Measurements from ENCODE around the gene SMCO4. TPM values are rescaled to one million over a fixed set of nuclear protein-coding genes. Genes with fewer than 3 reads are reported as not detected.
"Not testable (repeated sequence)": the region's sequence is repeated elsewhere in the genome, so short reads cannot be mapped to it uniquely, and the experiment has no call there.

SMCO4 gene
- 9.6 TPM for total RNA-seq

GRCh38 chr11:93543292-93543977 is at the start of gene SMCO4:
TSS of gene SMCO4 (minus strand) at chr11:93543391. CDS start at chr11:93479189, 64,202 bp downstream.
- Histone ChIP-seq H3K4me1 (peaks cover 9% of the 10 kb centered on the region), H3K27me3 (no peaks in the 10 kb centered on the region), H3K27ac (peak within 1 kb of the TSS; percentile 81), H3K36me3 (no peaks in the 10 kb centered on the region), H3K4me3 (peak within 1 kb of the TSS; percentile 66 to 76), H3K9me3 (no peaks in the 10 kb centered on the region)
- TF ChIP-seq, protein P1, sequence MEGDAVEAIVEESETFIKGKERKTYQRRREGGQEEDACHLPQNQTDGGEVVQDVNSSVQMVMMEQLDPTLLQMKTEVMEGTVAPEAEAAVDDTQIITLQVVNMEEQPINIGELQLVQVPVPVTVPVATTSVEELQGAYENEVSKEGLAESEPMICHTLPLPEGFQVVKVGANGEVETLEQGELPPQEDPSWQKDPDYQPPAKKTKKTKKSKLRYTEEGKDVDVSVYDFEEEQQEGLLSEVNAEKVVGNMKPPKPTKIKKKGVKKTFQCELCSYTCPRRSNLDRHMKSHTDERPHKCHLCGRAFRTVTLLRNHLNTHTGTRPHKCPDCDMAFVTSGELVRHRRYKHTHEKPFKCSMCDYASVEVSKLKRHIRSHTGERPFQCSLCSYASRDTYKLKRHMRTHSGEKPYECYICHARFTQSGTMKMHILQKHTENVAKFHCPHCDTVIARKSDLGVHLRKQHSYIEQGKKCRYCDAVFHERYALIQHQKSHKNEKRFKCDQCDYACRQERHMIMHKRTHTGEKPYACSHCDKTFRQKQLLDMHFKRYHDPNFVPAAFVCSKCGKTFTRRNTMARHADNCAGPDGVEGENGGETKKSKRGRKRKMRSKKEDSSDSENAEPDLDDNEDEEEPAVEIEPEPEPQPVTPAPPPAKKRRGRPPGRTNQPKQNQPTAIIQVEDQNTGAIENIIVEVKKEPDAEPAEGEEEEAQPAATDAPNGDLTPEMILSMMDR (IDR thresholded peaks at IDR 0.05): peak; percentile 9 to 61 (median 51)
- TF ChIP-seq POLR2A (IDR thresholded peaks at IDR 0.05): no peak
- no peak for TF ChIP-seq POLR2AphosphoS5 (IDR thresholded peaks at IDR 0.05; ENCODE audit: insufficient read depth in 1 of 2, low read depth in 1 of 2)
- intact Hi-C loops (cut with DNase I): no loop called here
- no peak for DNase-seq (ENCODE audit: extremely low spot score in 2 of 2)

GRCh38 chr11:93591247-93591898 is 48.2 kb upstream of the SMCO4 start:
- intact Hi-C loops (cut with DNase I): loop anchor here (5.0 kb wide), 1 partner anchor 1886 kb away; no protein-coding TSS in a partner anchor
- DNase-seq (ENCODE audit: extremely low spot score in 2 of 2): no peak
- H3K27me3 ChIP-seq: no peaks in the 10 kb centered on the region
- no peaks in the 10 kb centered on the region for H3K4me1 ChIP-seq
- H3K4me3 ChIP-seq: no peak overlapping the region
- no peaks in the 10 kb centered on the region for H3K36me3 ChIP-seq
- no peaks in the 10 kb centered on the region for H3K9me3 ChIP-seq
- TF ChIP-seq POLR2A (IDR thresholded peaks at IDR 0.05) (no peak), POLR2AphosphoS5 (IDR thresholded peaks at IDR 0.05; ENCODE audit: insufficient read depth in 1 of 2, low read depth in 1 of 2) (no peak)
- TF ChIP-seq, protein P1 (IDR thresholded peaks at IDR 0.05): no peak
- H3K27ac ChIP-seq: no peak overlapping the region

GRCh38 chr11:93589347-93589746 is 46.2 kb upstream of the SMCO4 start:
- DNase-seq (ENCODE audit: extremely low spot score in 2 of 2): no peak
- TF ChIP-seq POLR2A (IDR thresholded peaks at IDR 0.05) (no peak), POLR2AphosphoS5 (IDR thresholded peaks at IDR 0.05; ENCODE audit: insufficient read depth in 1 of 2, low read depth in 1 of 2) (no peak)
- TF ChIP-seq, protein P1 (IDR thresholded peaks at IDR 0.05): no peak
- Histone ChIP-seq H3K4me3 (no peak overlapping the region), H3K27ac (no peak overlapping the region), H3K27me3 (no peaks in the 10 kb centered on the region), H3K4me1 (no peaks in the 10 kb centered on the region), H3K9me3 (no peaks in the 10 kb centered on the region), H3K36me3 (no peaks in the 10 kb centered on the region)
- intact Hi-C loops (cut with DNase I): no loop called here

GRCh38 chr11:93587858-93588581 is 44.8 kb upstream of the SMCO4 start:
- Histone ChIP-seq H3K27me3 (no peaks in the 10 kb centered on the region), H3K4me3 (no peak overlapping the region), H3K27ac (no peak overlapping the region), H3K9me3 (no peaks in the 10 kb centered on the region), H3K4me1 (no peaks in the 10 kb centered on the region), H3K36me3 (no peaks in the 10 kb centered on the region)
- no peak for DNase-seq (ENCODE audit: extremely low spot score in 2 of 2)
- intact Hi-C loops (cut with DNase I): no loop called here
- TF ChIP-seq POLR2AphosphoS5 (IDR thresholded peaks at IDR 0.05; ENCODE audit: insufficient read depth in 1 of 2, low read depth in 1 of 2) (no peak), POLR2A (IDR thresholded peaks at IDR 0.05) (no peak)
- TF ChIP-seq, protein P1 (IDR thresholded peaks at IDR 0.05): no peak

- intact Hi-C loops (cut with DNase I); H3K9me3 ChIP-seq; DNase-seq (ENCODE audit: extremely low spot score in 2 of 2); H3K27ac ChIP-seq; H3K27me3 ChIP-seq; H3K36me3 ChIP-seq; H3K4me1 ChIP-seq; H3K4me3 ChIP-seq: not testable (repeated sequence)
Measured at GRCh38 chr11:93587425-93587824, 44.2 kb upstream of the SMCO4 start.
